Fibroblast of pulmonary artery (primary cell): ENCODE data around the gene CCL22.
A peak's percentile ranks its signal among the peaks of the same experiment; 100 is the strongest.

Experiments used
- DNase-seq: peaks from one replicate; pipeline ENCODE4 v3.0.0-alpha.2; 2010; ENCODE audit warnings: low read depth
- H3K4me3 ChIP-seq: replicated peaks from 2 replicates; pipeline ENCODE4 v1.5.1; 2011; ENCODE audit warnings: low read depth, mild to moderate bottlenecking, control low read depth, low read length, moderate library complexity
- CTCF ChIP-seq: IDR thresholded peaks from 2 replicates; pipeline ENCODE4 v1.5.1; 2011; ENCODE audit warnings: mild to moderate bottlenecking, control low read depth, low read length, inconsistent platforms; ENCODE audit errors: missing control alignments

The CCL22 gene

GRCh38 chr16:57357330-57358085 lies 1.1 kb upstream of the CCL22 start:
- no peak for TF ChIP-seq CTCF
- no peak for DNase-seq
- no peak overlapping the region for H3K4me3 ChIP-seq

- H3K4me3 ChIP-seq: no peak overlapping the region
- no peak for TF ChIP-seq CTCF
- no peak for DNase-seq
Measured at GRCh38 chr16:57358086-57358420, 530 bp upstream of the CCL22 start.

GRCh38 chr16:57360321-57360935 lies 1.8 kb downstream of the CCL22 start:
- DNase-seq: no peak
- no peak overlapping the region for H3K4me3 ChIP-seq
- TF ChIP-seq CTCF: no peak

- no peak for TF ChIP-seq CTCF
- no peak overlapping the region for H3K4me3 ChIP-seq
- DNase-seq: no peak
Measured at GRCh38 chr16:57361404-57361803, 2.8 kb downstream of the CCL22 start.

GRCh38 chr16:57364143-57364542 lies 5.6 kb downstream of the CCL22 start:
- TF ChIP-seq CTCF: no peak
- DNase-seq: no peak
- no peak overlapping the region for H3K4me3 ChIP-seq

- no peak for TF ChIP-seq CTCF
- DNase-seq: peak; percentile 56
- no peak overlapping the region for H3K4me3 ChIP-seq
Measured at GRCh38 chr16:57366544-57367040, 8.0 kb downstream of the CCL22 start.
